DOHH2 (cell line): Measurements from ENCODE around the gene CCBE1.

Source experiments
- H3F3A ChIP-seq: fragments of 200-600 bp; sonication (generic), shearing (Covaris generic); 2 replicates; pipeline ENCODE4 v1.6.0; 2016; ENCODE audit warnings: antibody characterized with exemption, mild to moderate bottlenecking; ENCODE audit not compliant: control insufficient read depth, insufficient read depth
- H3K27ac ChIP-seq: fragments of 200-600 bp; sonication (generic); 2 replicates; pipeline ENCODE4 v1.5.1; 2014; ENCODE audit warnings: low read depth, mild to moderate bottlenecking, low read length, moderate library complexity
- H3K27me3 ChIP-seq: fragments of 200-600 bp; sonication (generic); 2 replicates; pipeline ENCODE4 v1.6.1; 2014; ENCODE audit warnings: mild to moderate bottlenecking, low read length, mixed read lengths; ENCODE audit not compliant: control insufficient read depth
- H3K36me3 ChIP-seq: fragments of 200-600 bp; sonication (generic); 2 replicates; pipeline ENCODE4 v1.6.1; 2014; ENCODE audit warnings: mild to moderate bottlenecking, low read length, moderate library complexity, mixed read lengths; ENCODE audit not compliant: control insufficient read depth
- H3K4me1 ChIP-seq: fragments of 200-600 bp; sonication (generic); 2 replicates; pipeline ENCODE4 v1.6.1; 2014; ENCODE audit warnings: mild to moderate bottlenecking, low read length, mixed read lengths; ENCODE audit not compliant: control insufficient read depth
- H3K4me2 ChIP-seq: fragments of 200-600 bp; sonication (generic); 2 replicates; pipeline ENCODE4 v1.6.0; 2014; ENCODE audit warnings: mild to moderate bottlenecking, low read length, moderate library complexity
- H3K4me3 ChIP-seq: fragments of 200-600 bp; sonication (generic); 2 replicates; pipeline ENCODE4 v1.5.1; 2014; ENCODE audit warnings: mild to moderate bottlenecking, low read length, mixed read lengths
- H3K79me2 ChIP-seq: fragments of 200-600 bp; sonication (generic); 2 replicates; pipeline ENCODE4 v1.6.1; 2014; ENCODE audit warnings: mild to moderate bottlenecking, low read length, mixed read lengths; ENCODE audit not compliant: control insufficient read depth
- H3K9me2 ChIP-seq: fragments of 200-600 bp; sonication (generic); replicated peaks from 2 replicates; pipeline ENCODE4 v1.6.1; 2014; ENCODE audit warnings: mild to moderate bottlenecking, low read length, mixed read lengths; ENCODE audit not compliant: control insufficient read depth
- H3K9me3 ChIP-seq: fragments of 200-600 bp; sonication (generic); 2 replicates; pipeline ENCODE4 v1.6.1; 2014; ENCODE audit warnings: antibody characterized with exemption, low read length, mixed read lengths; ENCODE audit not compliant: control insufficient read depth, insufficient read depth
- H4K20me1 ChIP-seq: fragments of 200-600 bp; sonication (generic); 2 replicates; pipeline ENCODE4 v1.6.0; 2014; ENCODE audit warnings: low read depth, mild to moderate bottlenecking, antibody characterized with exemption, low read length, moderate library complexity; ENCODE audit not compliant: control insufficient read depth, insufficient read depth
- CTCF ChIP-seq: fragments of 200-600 bp; sonication (generic); IDR thresholded peaks from one replicate; pipeline ENCODE4 v1.5.1; 2014; ENCODE audit warnings: antibody characterized with exemption, mild to moderate bottlenecking, low read depth, low read length; ENCODE audit not compliant: poor library complexity, severe bottlenecking
- EZH2phosphoT487 ChIP-seq: fragments of 200-600 bp; sonication (generic); IDR thresholded peaks from 2 replicates; pipeline ENCODE4 v1.6.1; 2017; ENCODE audit warnings: borderline replicate concordance, mild to moderate bottlenecking, antibody characterized with exemption, low read length, moderate library complexity, mixed read lengths

Gene CCBE1

GRCh38 chr18:59695551-59695950 lies 1.7 kb downstream of the CCBE1 start:
- no peaks in the 10 kb centered on the region for H3K79me2 ChIP-seq
- TF ChIP-seq CTCF, result no peak
- TF ChIP-seq EZH2phosphoT487, result no peak
- H3K36me3 ChIP-seq, result no peaks in the 10 kb centered on the region
- H3K4me1 ChIP-seq, result no peaks in the 10 kb centered on the region
- no peaks in the 10 kb centered on the region for H3K9me2 ChIP-seq
- no peaks in the 10 kb centered on the region for H3F3A ChIP-seq
- no peak overlapping the region for H3K4me3 ChIP-seq
- H3K27me3 ChIP-seq, result peaks cover 13% of the 10 kb centered on the region
- no peaks in the 10 kb centered on the region for H3K9me3 ChIP-seq
- H4K20me1 ChIP-seq, result no peaks in the 10 kb centered on the region
- H3K4me2 ChIP-seq, result no peak overlapping the region
- H3K27ac ChIP-seq, result no peak overlapping the region

GRCh38 chr18:59694824-59695223 lies 2.4 kb downstream of the CCBE1 start:
- H3K4me2 ChIP-seq, result no peak overlapping the region
- H3F3A ChIP-seq, result no peaks in the 10 kb centered on the region
- H3K4me3 ChIP-seq, result no peak overlapping the region
- H3K9me2 ChIP-seq, result no peaks in the 10 kb centered on the region
- H3K4me1 ChIP-seq, result no peaks in the 10 kb centered on the region
- no peak overlapping the region for H3K27ac ChIP-seq
- TF ChIP-seq CTCF (no peak), EZH2phosphoT487 (no peak)
- H3K27me3 ChIP-seq, result peaks cover 19% of the 10 kb centered on the region
- no peaks in the 10 kb centered on the region for H3K36me3 ChIP-seq
- H3K9me3 ChIP-seq, result no peaks in the 10 kb centered on the region
- H3K79me2 ChIP-seq, result no peaks in the 10 kb centered on the region
- no peaks in the 10 kb centered on the region for H4K20me1 ChIP-seq

GRCh38 chr18:59691996-59692395 lies 5.2 kb downstream of the CCBE1 start:
- Histone ChIP-seq H3K79me2 (no peaks in the 10 kb centered on the region), H3K9me2 (no peaks in the 10 kb centered on the region), H3K36me3 (no peaks in the 10 kb centered on the region), H3K4me2 (no peak overlapping the region), H3K27me3 (peaks cover 21% of the 10 kb centered on the region), H3K4me3 (no peak overlapping the region), H3K27ac (no peak overlapping the region), H4K20me1 (no peaks in the 10 kb centered on the region), H3K9me3 (no peaks in the 10 kb centered on the region), H3K4me1 (no peaks in the 10 kb centered on the region), H3F3A (no peaks in the 10 kb centered on the region)
- TF ChIP-seq EZH2phosphoT487 (no peak), CTCF (no peak)

- Histone ChIP-seq H3K36me3 (no peaks in the 10 kb centered on the region), H3K9me2 (no peaks in the 10 kb centered on the region), H3K4me1 (no peaks in the 10 kb centered on the region), H3F3A (no peaks in the 10 kb centered on the region), H3K9me3 (no peaks in the 10 kb centered on the region), H4K20me1 (no peaks in the 10 kb centered on the region), H3K27me3 (peaks cover 24% of the 10 kb centered on the region), H3K4me2 (no peak overlapping the region), H3K79me2 (no peaks in the 10 kb centered on the region), H3K4me3 (no peak overlapping the region), H3K27ac (no peak overlapping the region)
- TF ChIP-seq CTCF, result no peak
- no peak for TF ChIP-seq EZH2phosphoT487
Measured at GRCh38 chr18:59690996-59691395, 6.2 kb downstream of the CCBE1 start.
